Measurements from ENCODE around the gene CACNA1S.

- no peak for TF ChIP-seq SP1 (IDR thresholded peaks at IDR 0.05; ENCODE audit: low read depth, low read length)
- no peak for TF ChIP-seq CTCF (IDR thresholded peaks at IDR 0.05; ENCODE audit: control extremely low read depth in 1 of 3, insufficient read depth in 1 of 3, low read depth in 1 of 3, low read length in 3 of 3)
- TF ChIP-seq EZH2 (IDR thresholded peaks at IDR 0.05; ENCODE audit: low read depth, low read length, severe bottlenecking), result no peak
- no peak for TF ChIP-seq GTF2F1 (IDR thresholded peaks at IDR 0.05; ENCODE audit: borderline replicate concordance, low read depth, low read length)
- TF ChIP-seq POLR2A (IDR thresholded peaks at IDR 0.05; ENCODE audit: control extremely low read depth in 1 of 2, low read depth in 2 of 2, low read length in 2 of 2), result no peak
- TF ChIP-seq SUZ12 (IDR thresholded peaks at IDR 0.05; ENCODE audit: low read length), result no peak
- no peak for TF ChIP-seq ATF3 (IDR thresholded peaks at IDR 0.05; ENCODE audit: insufficient read depth, low read depth, low read length)
Observed at GRCh38 chr1:201110138-201110537, 2.1 kb downstream of the CACNA1S start.

Data from H1 (cell line).